ENCODE data around the gene CAPN10.
A peak's percentile ranks its signal among the peaks of the same experiment; 100 is the strongest.

CAPN10 gene

GRCh38 chr2:240585101-240585500 is 1.4 kb upstream of the CAPN10 start:
- Histone ChIP-seq H3K36me3 (peaks cover 0 to 13% (median 9%) of the 10 kb centered on the region in 3 donors), H3K27ac (peak overlapping the region in 1 of 2 donors; percentile 83), H3K4me3 (peak overlapping the region; percentile 82 to 87), H3K27me3 (no peaks in the 10 kb centered on the region), H3K4me1 (peaks cover 6 to 41% (median 35%) of the 10 kb centered on the region in 4 donors), H3K9me3 (no peaks in the 10 kb centered on the region)
- no peak for TF ChIP-seq CTCF (IDR thresholded peaks at IDR 0.05)
- intact Hi-C loops (cut with DNase I; ENCODE audit: low total_unique reads), result loop anchor here (5.0 kb wide), 1 partner anchor 558 kb away; the partner anchor contains the start of gene NDUFA10
- no peak for DNase-seq

- Histone ChIP-seq H3K4me1 (peaks cover 6 to 38% (median 33%) of the 10 kb centered on the region in 4 donors), H3K9me3 (no peaks in the 10 kb centered on the region), H3K36me3 (peaks cover 0 to 15% (median 14%) of the 10 kb centered on the region in 3 donors), H3K4me3 (peak overlapping the region; percentile 82 to 87), H3K27me3 (no peaks in the 10 kb centered on the region), H3K27ac (peak overlapping the region; percentile 83 to 93)
- no peak for TF ChIP-seq CTCF (IDR thresholded peaks at IDR 0.05)
- intact Hi-C loops (cut with DNase I; ENCODE audit: low total_unique reads), result loop anchor here (5.0 kb wide), 1 partner anchor 558 kb away; the partner anchor contains the start of gene NDUFA10
- DNase-seq, result no peak
Observed at GRCh38 chr2:240585681-240586197, 795 bp upstream of the CAPN10 start.

- Histone ChIP-seq H3K9me3 (no peaks in the 10 kb centered on the region), H3K4me1 (peaks cover 6 to 38% (median 33%) of the 10 kb centered on the region in 4 donors), H3K27me3 (no peaks in the 10 kb centered on the region), H3K4me3 (peak overlapping the region; percentile 82 to 87), H3K27ac (peak overlapping the region; percentile 83 to 93), H3K36me3 (peaks cover 0 to 29% (median 19%) of the 10 kb centered on the region in 3 donors)
- peak in 1 of 2 donors; percentile 37 for DNase-seq
- no peak for TF ChIP-seq CTCF (IDR thresholded peaks at IDR 0.05)
- intact Hi-C loops (cut with DNase I; ENCODE audit: low total_unique reads), result loop anchor here (5.0 kb wide), 1 partner anchor 560 kb away; the partner anchor contains the start of gene NDUFA10
Observed at GRCh38 chr2:240586919-240587800, 626 bp downstream of the CAPN10 start.

- intact Hi-C loops (cut with DNase I; ENCODE audit: low total_unique reads), result loop anchor here (5.0 kb wide), 1 partner anchor 561 kb away; the partner anchor contains the start of gene NDUFA10
- peak in 1 of 2 donors; percentile 37 for DNase-seq
- no peak overlapping the region for H3K27ac ChIP-seq
- H3K36me3 ChIP-seq, result peaks cover 0 to 38% (median 28%) of the 10 kb centered on the region in 3 donors
- H3K4me3 ChIP-seq, result peak overlapping the region; percentile 82 to 87
- H3K4me1 ChIP-seq, result peaks cover 6 to 38% (median 33%) of the 10 kb centered on the region in 4 donors
- H3K9me3 ChIP-seq, result no peaks in the 10 kb centered on the region
- H3K27me3 ChIP-seq, result no peaks in the 10 kb centered on the region
- no peak for TF ChIP-seq CTCF (IDR thresholded peaks at IDR 0.05)
Observed at GRCh38 chr2:240588006-240588655, 1.6 kb downstream of the CAPN10 start.

- H3K27me3 ChIP-seq, result no peaks in the 10 kb centered on the region
- DNase-seq, result no peak
- no peaks in the 10 kb centered on the region for H3K9me3 ChIP-seq
- H3K4me3 ChIP-seq, result no peak overlapping the region
- intact Hi-C loops (cut with DNase I; ENCODE audit: low total_unique reads), result loop anchor here (5.0 kb wide), 1 partner anchor 561 kb away; the partner anchor contains the start of gene NDUFA10
- no peak for TF ChIP-seq CTCF (IDR thresholded peaks at IDR 0.05)
- peaks cover 6 to 37% (median 33%) of the 10 kb centered on the region in 4 donors for H3K4me1 ChIP-seq
- peaks cover 0 to 43% (median 28%) of the 10 kb centered on the region in 3 donors for H3K36me3 ChIP-seq
- no peak overlapping the region for H3K27ac ChIP-seq
Observed at GRCh38 chr2:240588669-240589068, 2.1 kb downstream of the CAPN10 start.

Measured in tibial artery (tissue), 4 donors.